HG03575 (cell line): ENCODE data around the gene ETS1.

ENCODE experiments used
- ATAC-seq: cut with Tn5 transposase; IDR thresholded peaks from one replicate; pipeline ENCODE4 v1.9.1; 2021; ENCODE audit not compliant: unreplicated experiment, insufficient number of reproducible peaks, low FRiP score; ENCODE audit errors: extremely low read depth

Gene ETS1

DNA sequence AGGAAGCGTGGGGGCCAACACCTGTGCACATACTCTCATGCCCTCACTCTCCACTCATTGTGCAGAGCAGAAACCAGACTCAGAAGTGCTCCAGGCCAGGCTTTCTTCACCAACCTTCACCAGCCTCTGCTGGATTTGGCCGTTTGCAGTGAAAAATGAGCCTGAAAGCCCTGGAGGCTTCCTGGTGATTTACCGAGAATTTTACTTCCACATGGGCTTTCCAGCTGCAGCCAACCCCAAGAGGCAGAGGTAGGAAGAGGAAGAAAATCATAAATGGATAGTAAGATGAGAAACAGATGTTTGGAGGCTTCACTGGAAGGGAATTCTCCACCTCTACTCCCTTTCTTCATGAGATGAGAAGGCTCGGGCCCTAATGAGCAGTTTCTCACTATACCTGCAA lies 155.4 kb downstream of the ETS1 start:
- no peak for ATAC-seq

DNA sequence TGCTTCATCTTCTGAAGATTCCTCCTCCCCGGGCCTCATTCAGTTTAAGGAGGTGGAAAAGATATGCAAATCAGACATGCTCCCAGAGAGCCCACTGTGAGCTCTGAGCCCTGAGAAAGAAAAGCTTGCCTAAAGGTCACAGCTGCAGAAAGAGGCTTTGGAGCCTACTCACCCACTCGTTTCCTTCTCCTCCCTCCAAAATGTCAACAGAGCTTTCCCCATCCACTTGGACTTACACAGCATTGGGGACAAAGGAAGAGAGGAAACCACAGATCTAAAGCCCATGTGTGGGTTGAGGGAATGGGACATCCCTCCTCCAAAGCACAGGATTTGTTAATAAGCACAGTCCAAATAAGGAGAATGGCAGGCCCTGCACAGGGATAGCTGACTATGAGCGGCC lies 158.4 kb downstream of the ETS1 start:
- ATAC-seq = no peak

DNA sequence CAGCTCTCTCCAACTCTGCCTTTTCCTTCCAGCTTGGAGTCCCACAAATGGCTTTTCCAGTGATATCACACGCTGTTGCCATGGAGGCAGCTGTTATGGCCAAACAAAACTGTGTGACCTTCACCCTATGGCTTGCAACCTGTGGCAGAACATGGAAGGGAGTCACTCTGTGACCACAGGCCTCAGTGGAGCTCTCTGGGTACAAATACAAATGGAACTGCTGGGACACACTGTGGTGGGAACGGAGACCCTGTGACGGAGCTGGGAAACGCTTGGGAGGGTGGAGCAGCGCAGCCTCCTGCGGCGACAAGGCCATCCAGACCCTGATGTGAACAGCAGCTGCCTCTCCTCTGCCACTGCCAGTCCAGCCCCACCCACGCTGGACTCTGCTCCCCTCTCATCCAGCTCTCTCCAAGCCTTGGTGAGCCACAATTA lies 162.5 kb downstream of the ETS1 start:
- ATAC-seq = no peak

DNA sequence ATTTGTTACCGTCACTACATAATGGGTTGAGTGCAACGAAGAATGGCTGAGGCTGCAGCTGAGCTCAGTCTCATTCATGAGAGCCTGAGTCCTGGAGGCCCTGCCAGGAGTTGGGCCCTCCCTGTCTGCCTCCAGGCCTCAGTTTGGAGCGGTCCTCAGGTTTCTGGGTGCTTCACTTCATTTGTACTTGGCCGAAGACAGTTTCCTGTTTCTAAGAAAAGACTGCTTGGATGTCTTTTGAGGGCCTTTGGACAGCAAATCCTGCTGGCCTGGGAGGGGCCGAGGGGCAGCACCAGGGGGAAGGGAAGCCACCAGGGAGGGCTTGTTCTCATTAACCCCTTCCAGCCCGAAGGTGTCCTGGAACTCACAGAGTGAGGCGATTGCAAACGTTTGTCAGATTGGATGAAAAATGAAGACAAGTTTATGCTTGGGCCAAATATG lies 163.1 kb downstream of the ETS1 start:
- ATAC-seq = no peak

DNA sequence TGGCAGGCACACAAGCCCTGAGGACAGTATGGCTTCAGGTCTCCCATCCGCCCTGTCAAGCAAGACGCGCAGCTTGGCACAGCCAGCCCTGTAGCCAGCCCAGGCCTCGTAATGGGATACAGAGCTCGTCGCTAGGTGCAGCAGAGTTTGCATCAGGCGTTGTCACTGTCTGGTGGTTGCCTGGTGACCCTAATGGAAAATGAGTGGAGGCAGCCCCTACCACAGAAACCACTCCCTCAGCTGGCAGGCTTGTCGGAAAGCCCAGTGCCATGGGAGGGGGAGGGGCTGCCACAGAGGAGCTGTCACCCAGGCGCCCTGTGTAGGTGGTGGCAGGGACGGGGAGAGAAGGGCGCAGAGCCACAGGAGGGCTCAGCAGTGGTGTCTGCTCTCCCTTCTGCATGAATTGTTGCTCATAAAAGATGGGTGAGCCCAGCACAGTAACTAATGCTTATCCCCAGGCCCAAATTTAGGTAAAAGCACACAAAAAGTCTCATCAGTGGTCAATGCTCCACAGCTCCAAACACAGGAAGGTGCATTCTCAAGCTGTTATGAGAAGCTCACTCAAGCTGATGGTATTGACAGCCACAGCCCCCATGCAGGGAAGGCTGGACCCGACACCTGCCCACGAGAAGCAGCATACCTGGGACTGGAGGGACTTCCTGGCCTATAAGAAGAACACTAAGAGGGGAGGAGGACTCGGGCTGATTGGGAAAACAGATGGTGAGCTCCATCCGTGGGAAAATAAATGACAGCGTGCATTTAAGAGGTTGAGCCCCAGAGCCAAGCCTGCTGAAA lies 164.6 kb downstream of the ETS1 start:
- ATAC-seq = no peak

DNA sequence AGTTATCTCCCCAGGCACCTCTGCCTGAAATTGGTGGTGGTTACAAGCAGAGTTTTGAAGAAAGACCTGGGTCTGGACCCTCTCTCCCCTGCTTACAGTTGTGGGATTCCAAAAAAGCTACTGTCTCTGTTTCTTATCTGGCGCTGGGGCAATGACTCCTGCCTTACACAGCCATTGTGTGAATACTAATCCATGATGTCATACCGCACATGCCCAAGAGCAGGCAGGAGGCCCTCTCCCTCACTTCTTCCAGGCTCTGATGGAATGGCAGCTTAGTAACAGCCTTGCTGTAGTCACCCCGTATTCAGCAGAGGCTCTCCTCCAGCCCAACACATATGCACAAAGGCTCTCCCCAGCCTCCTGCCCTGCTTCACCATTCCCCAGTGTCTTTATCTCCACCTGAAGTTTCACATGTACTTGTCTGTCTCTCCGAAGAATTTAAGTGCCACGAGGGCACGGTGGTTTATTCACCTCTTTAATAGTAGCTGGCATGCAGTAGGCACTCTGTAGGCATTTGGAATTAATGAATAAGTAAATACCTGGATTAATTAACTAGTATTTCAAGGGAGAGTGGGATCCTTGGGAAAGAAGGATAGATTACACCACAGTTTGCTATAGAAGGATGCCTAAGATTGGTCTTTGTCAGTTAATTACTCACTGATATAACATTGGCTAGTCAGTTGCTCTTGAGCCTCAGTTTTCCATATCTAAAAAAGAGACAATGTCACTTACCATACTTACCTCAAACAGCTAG lies 165.6 kb downstream of the ETS1 start:
- no peak for ATAC-seq

DNA sequence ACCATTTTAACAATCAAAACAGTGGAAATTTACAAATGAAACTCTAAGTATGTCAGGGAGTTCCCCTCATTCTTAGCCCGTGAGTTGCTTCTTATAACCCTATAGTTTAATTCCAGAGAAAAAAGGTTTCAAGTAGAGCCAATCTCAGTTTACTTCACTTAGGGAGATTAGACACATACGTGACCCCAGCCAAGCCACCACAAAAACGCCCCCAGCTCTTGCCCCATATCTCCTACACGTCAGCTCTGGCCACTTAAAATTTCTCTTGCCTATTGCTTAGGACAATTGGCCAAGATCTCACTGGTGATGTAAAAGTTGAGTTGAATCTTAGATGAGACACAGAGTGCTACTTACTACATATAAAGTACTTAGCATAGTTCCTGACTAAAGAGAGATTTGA lies 166.4 kb downstream of the ETS1 start:
- no peak for ATAC-seq

DNA sequence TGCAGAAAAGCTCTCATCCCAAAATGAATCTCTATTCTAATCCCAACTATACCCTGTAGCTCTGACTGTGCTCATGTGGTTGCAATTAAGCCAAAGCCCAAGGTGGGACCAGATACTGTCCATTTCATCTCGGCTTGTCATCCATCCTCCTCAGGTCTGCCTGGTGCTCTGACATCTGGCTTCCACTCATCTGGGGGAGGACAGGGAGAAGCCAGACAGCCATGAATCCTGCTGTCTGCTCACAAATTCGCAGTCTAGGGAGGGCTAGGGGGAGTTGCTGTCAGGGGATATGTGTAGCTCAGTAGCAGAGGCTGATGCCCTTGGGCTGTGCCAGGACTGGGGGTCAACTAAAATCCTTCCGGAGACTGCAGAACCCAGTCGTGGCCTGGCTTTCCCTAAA lies 167.1 kb downstream of the ETS1 start:
- ATAC-seq = no peak

DNA sequence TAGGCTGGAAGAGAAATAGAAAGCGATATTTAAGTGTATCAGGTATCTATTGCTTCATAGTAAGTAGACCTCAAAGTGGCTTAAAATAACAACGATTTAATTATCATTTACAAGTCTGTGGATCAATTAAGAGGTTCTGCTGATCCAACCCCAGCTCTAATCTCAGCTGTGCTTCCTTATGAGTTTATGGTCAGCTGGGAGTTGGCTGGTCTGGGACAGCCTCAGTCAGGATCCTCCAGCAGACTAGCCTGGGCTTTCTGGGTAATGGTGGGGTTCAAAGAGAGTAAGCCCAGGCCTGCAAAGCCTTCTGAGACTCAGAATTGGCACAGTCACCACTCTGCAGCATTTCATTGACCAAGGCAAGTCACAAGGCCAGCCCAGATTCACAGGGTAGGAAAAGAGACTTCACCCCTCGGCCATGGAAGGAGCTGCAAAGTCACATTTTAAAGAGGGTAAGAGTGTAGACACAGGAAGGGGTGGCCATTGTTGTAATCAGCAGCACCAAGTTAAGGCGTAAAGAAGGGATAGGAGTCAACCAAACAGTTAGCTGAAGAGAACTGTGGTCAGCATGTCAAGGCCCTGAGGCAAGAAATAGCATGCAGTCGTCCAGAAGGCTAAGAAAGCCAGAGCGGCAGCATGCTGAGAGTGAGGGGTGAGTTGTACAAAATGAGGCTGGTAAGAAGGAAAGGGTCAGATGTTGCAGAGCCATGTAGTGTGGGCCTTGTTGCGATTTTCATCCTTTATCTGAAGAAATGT lies 168.2 kb downstream of the ETS1 start:
- ATAC-seq = no peak

DNA sequence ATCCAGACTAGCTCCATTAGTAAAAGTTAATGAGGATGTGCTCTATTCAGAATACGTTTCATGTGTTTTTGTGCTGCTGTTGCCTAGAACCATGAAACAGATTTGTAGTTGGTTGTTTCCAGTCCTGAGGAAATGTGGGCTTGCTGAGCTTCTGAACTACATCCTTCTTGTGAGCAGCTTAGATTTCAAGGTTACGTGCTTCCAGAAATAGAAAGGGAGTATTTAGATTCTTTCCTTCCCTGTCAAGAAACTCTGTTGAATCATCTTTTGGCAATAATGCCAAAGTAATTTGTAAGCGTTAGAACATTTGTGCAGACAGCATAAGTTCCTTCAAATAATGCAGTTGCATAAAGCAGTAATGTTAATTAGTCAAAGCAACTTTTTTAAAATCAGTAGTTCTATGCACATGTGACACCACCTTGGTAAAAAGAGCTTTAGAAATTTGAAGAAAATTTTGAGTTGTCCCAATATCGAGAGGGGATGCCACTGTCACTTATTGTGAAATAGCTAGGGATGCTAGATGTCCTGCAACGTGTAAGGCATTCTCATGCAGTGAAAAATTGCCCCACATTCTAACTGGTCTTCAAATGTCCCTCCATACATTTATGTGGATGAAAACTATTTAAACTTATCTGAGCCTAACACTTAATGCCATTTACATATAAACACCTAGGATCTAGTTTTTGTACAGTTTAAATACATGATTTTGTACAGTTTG lies 169.6 kb downstream of the ETS1 start:
- ATAC-seq = no peak

DNA sequence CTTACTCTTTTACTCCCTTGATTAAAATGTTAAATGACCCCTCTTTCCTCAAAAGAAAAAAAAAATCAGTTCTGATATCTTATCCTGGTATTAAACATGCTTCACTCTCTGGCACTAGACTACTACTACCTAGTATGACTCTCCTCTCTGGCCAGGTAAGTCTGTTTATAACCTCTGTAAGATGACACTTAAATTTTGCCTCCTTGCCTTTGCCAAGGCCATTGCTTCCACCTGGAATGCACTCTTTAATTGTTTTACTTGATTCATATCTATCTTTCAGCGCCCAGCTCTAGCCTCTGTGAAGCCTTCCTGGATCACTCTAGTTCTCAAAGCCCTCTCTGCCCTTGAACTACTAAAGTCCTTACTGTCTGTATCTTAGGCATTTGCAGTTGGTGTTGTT lies 170.4 kb downstream of the ETS1 start:
- no peak for ATAC-seq

DNA sequence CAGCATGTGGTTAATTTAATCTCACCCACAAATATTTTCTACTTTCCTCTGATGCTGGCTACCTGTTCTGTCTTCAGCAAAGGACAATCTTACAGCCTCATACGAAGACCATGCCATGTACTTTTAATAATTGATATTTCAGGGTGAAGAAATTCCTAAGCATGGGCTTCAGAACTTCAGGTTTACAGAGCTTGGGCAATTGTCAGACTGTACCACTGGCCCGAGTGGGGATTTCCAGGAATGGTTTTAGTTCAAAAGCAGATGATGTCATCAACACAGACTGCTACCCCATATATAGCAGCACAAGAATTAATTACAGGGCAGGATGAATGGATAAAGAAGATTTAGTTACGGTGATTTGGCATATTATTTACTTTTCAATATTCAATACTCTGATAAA lies 171.8 kb downstream of the ETS1 start:
- ATAC-seq = no peak

DNA sequence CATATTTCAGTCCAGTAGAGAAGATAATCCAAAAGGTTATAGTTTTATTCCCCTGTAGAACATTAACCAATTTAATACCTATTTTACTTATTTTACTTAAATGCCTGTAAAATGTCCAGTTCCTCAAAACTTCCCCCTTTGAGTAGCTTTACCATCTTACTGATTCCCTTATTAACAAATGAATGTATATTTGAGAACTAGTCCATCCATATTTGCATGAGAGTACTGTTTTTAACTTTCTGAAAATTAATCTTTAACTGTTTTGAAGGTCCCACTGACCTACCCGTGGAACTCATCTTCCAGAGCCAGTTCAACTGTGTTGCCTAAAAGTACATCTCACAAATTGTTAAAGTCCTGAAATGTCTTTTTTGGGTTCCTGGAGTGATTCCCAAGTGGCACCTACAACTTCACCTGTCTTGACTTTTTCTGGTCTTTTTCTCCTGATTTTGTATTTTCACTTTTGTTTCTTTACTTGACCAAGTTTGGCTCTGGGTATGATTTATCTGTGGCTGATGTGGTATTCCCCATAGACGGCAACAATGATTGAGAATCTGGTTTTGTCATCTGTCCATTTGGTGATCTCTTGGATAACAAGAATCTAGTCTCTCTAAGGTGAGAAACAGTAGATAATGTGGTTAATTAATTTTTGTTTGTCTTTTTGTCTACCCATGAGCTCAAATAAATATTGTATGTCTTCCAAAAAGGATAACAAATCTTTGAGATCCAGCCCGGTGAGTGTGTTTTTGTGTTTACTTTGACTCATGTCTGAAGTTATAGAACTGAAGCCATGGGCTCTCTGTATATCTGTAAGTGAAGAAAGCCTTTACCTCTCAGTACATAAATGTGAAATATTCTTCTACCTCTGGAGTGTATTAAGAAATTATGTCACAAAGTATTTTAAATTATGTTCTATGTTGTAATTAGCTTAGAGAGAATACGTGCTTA lies 174.2 kb downstream of the ETS1 start:
- peak; percentile 54 for ATAC-seq

DNA sequence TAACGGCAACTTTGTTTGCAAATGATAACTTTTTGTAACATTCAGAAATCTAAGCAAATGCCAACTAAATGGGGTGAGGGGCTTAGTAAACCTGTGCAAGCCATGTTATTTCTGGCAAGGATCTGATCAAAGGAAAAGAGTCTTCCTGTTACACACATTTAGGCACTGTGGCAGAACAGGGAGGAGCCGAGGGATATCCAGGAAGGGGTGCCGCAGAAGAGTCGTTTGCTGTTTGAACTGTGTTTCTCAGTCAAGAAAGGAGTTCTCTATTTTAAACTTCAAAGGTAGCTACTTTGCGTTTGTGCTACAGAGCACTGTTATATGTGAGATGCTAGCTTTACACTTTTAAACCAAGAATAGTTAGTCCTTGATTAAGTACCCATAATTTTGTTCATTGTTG lies 175.5 kb downstream of the ETS1 start:
- no peak for ATAC-seq

DNA sequence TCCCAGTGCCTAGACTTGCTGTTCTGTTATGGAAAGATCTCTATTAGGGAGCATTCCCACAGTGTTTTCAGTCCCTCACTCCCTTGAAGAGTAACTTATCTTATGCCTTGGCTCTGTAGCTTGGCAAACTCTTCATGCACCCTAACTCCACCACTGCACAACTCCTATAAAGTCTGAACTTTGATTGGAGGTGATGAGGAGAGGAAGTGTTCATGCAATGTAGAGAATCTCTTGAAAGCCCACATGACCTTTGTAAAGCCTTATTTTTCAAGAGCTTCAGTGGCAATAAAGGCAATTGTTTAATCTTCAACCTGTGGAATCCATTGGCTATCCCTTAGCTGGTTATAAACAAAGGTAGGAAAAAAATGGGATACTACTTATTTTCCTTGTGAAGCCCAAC lies 176.2 kb downstream of the ETS1 start:
- ATAC-seq = no peak

DNA sequence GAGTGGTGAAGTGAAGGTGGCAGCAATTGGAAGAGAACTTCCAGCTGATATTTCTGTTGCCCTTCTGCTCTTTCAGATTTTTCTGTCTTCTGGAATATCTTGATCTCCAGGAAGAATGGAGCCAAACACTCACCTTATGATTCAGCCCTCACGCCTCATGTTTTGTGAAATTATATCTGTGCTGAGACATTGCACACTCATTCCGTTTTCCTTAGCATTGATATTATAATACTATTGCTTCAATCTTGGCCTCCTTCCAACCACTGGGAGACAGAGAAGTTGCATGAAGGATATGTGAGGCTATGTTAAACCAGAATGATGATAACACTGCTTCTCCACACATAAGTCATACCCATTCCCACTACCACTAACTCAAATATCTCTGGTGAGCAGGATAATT lies 177.9 kb downstream of the ETS1 start:
- no peak for ATAC-seq
